ENCODE results near the gene ARHGAP30.
"Not testable (repeated sequence)": the region's sequence is repeated elsewhere in the genome, so short reads cannot be mapped to it uniquely, and the experiment has no call there.

ARHGAP30 gene

GRCh38 chr1:161069731-161070270 is at the start of gene ARHGAP30:
Gene ARHGAP30 (minus strand): TSS chr1:161069891. CDS start chr1:161069624, 267 bp downstream.
- no peak for DNase-seq

- peak; percentile 19 for DNase-seq
Measured at GRCh38 chr1:161117759-161118581, 48.3 kb upstream of the ARHGAP30 start, which contains the start of the genes NIT1 and PFDN2. Gene NIT1 (plus strand): TSS chr1:161118105. CDS start chr1:161118177, 72 bp downstream. Gene PFDN2 (minus strand): TSS chr1:161118037. CDS start chr1:161118026, 11 bp downstream.

GRCh38 chr1:161115961-161116360 is 46.3 kb upstream of the ARHGAP30 start:
- not testable (repeated sequence) for DNase-seq

- no peak for DNase-seq
Measured at GRCh38 chr1:161115132-161115711, 45.5 kb upstream of the ARHGAP30 start.

- DNase-seq = no peak
Measured at GRCh38 chr1:161114556-161114955, 44.9 kb upstream of the ARHGAP30 start.

- DNase-seq = no peak
Measured at GRCh38 chr1:161113915-161114314, 44.2 kb upstream of the ARHGAP30 start.

- DNase-seq = no peak
Measured at GRCh38 chr1:161111527-161111926, 41.8 kb upstream of the ARHGAP30 start.

- no peak for DNase-seq
Measured at GRCh38 chr1:161111117-161111516, 41.4 kb upstream of the ARHGAP30 start.

- DNase-seq = no peak
Measured at GRCh38 chr1:161106431-161106830, 36.7 kb upstream of the ARHGAP30 start.

GRCh38 chr1:161100556-161100955 is 30.9 kb upstream of the ARHGAP30 start:
- no peak for DNase-seq

GRCh38 chr1:161099090-161099802 is 29.6 kb upstream of the ARHGAP30 start:
- no peak for DNase-seq

- peak; percentile 14 for DNase-seq
Measured at GRCh38 chr1:161098210-161099068, 28.7 kb upstream of the ARHGAP30 start, which contains the start of gene KLHDC9. Gene KLHDC9 (plus strand): TSS chr1:161098361. CDS start chr1:161098536, 175 bp downstream.

GRCh38 chr1:161096530-161096929 is 26.8 kb upstream of the ARHGAP30 start:
- no peak for DNase-seq

GRCh38 chr1:161096015-161096414 is 26.3 kb upstream of the ARHGAP30 start:
- no peak for DNase-seq

- no peak for DNase-seq
Measured at GRCh38 chr1:161095230-161095629, 25.5 kb upstream of the ARHGAP30 start.

- no peak for DNase-seq
Measured at GRCh38 chr1:161094481-161094880, 24.8 kb upstream of the ARHGAP30 start.

GRCh38 chr1:161092621-161093028 is 22.9 kb upstream of the ARHGAP30 start:
- no peak for DNase-seq

GRCh38 chr1:161091796-161092507 is 22.3 kb upstream of the ARHGAP30 start:
- no peak for DNase-seq

- no peak for DNase-seq
Measured at GRCh38 chr1:161091093-161091492, 21.4 kb upstream of the ARHGAP30 start.

- DNase-seq = no peak
Measured at GRCh38 chr1:161090617-161091016, 20.9 kb upstream of the ARHGAP30 start.

GRCh38 chr1:161089938-161090337 is 20.2 kb upstream of the ARHGAP30 start:
- no peak for DNase-seq

Data from cortex of kidney (tissue), 1 donor.